Endothelial cell of umbilical vein (primary cell): ENCODE results near the gene FALEC. TPM values are rescaled to one million over a fixed set of nuclear protein-coding genes. Genes with fewer than 3 reads are reported as not detected.

Experiments
- BruUV-seq: library from RNA; stranded (reverse); fragments of 400-500 nt; replicated peaks from 2 replicates; lab custom pipeline; 2021; lab: Mats Ljungman, UMichigan
- CTCF ChIA-PET: fragments of 300-600, 350-600 bp; sonication (Branson Sonifier 250); formaldehyde crosslinking; loops from one replicate; lab custom pipeline; 2021; ENCODE audit warnings: antibody characterized with exemption, inconsistent platforms; lab: Charles Lee
- POLR2A ChIA-PET: fragments of 300-600, 350-600 bp; sonication (Branson Sonifier 250); formaldehyde crosslinking; loops from one replicate; lab custom pipeline; 2021; ENCODE audit warnings: antibody characterized with exemption, inconsistent platforms; lab: Charles Lee
- DNase-seq: peaks from one replicate; pipeline ENCODE4 v3.0.0-alpha.2; 2011; ENCODE audit warnings: low read depth, low spot score
- FAIRE-seq: peaks from 2 replicates; lab custom pipeline; 2011; peaks lifted over from hg19 to GRCh38; lab: Jason Lieb, UNC
- H2AFZ ChIP-seq: 2 replicates; pipeline ENCODE4 v1.6.0; 2012; ENCODE audit warnings: low read depth, low read length, control low read depth, inconsistent platforms
- H3K27ac ChIP-seq: 2 replicates; pipeline ENCODE4 v1.5.1; 2011; ENCODE audit warnings: low read depth, mild to moderate bottlenecking, control low read depth, low read length, moderate library complexity; ENCODE audit not compliant: insufficient read depth
- H3K27me3 ChIP-seq, 2 experiments: 2 replicates each; pipeline versions ENCODE4 v1.6.0 to v1.6.1; 2011; ENCODE audit warnings: low read length in 2 of 2, mixed read lengths in 1 of 2; ENCODE audit not compliant: control insufficient read depth in 2 of 2, insufficient read depth in 2 of 2
- H3K36me3 ChIP-seq, 2 experiments: 2 replicates in 1 of 2; 3 replicates in 1 of 2; pipeline ENCODE4 v1.5.1; 2011; ENCODE audit warnings: low read length in 2 of 2, mild to moderate bottlenecking in 1 of 2, moderate library complexity in 1 of 2; ENCODE audit not compliant: control insufficient read depth in 2 of 2, insufficient read depth in 2 of 2; ENCODE audit errors: extremely low read depth in 1 of 2
- H3K4me1 ChIP-seq: 3 replicates; pipeline ENCODE4 v1.5.1; 2011; ENCODE audit warnings: mild to moderate bottlenecking, low read length; ENCODE audit not compliant: control insufficient read depth, insufficient read depth; ENCODE audit errors: extremely low read depth
- H3K4me2 ChIP-seq: 2 replicates; pipeline ENCODE4 v1.6.1; 2011; ENCODE audit warnings: low read length, control low read depth, mixed read lengths; ENCODE audit not compliant: insufficient read depth
- H3K4me3 ChIP-seq, 3 experiments: fragments of 200-600 bp in 1 of 3; sonication (generic), shearing (Covaris generic) in 1 of 3; replicated peaks in 1 of 3; 2 replicates each; pipeline ENCODE4 v1.5.1; 2011 to 2016; ENCODE audit warnings: control low read depth in 3 of 3, low read length in 3 of 3, mild to moderate bottlenecking in 2 of 3, inconsistent platforms in 1 of 3, low read depth in 1 of 3, moderate library complexity in 1 of 3; ENCODE audit not compliant: insufficient read depth in 1 of 3
- H3K79me2 ChIP-seq: 2 replicates; pipeline ENCODE4 v1.6.0; 2012; ENCODE audit warnings: low read length, inconsistent platforms; ENCODE audit not compliant: control insufficient read depth, insufficient read depth
- H3K9ac ChIP-seq: replicated peaks from 2 replicates; pipeline ENCODE3; 2011; ENCODE audit warnings: low read length, control low read depth; ENCODE audit not compliant: insufficient read depth; ENCODE audit errors: extremely low read depth
- H3K9me1 ChIP-seq: replicated peaks from 3 replicates; pipeline ENCODE4 v1.6.0; 2011; ENCODE audit warnings: mild to moderate bottlenecking, low read length; ENCODE audit not compliant: control insufficient read depth, insufficient read depth; ENCODE audit errors: extremely low read depth
- H3K9me3 ChIP-seq: replicated peaks from 2 replicates; pipeline ENCODE4 v1.5.1; 2012; ENCODE audit warnings: low read length, inconsistent platforms; ENCODE audit not compliant: control insufficient read depth, insufficient read depth
- H4K20me1 ChIP-seq: replicated peaks from 2 replicates; pipeline ENCODE3; 2011; ENCODE audit warnings: mild to moderate bottlenecking, low read length; ENCODE audit not compliant: control insufficient read depth, insufficient read depth; ENCODE audit errors: extremely low read depth
- MYC ChIP-seq: IDR thresholded peaks from one replicate; pipeline ENCODE4 v1.6.1; 2011; ENCODE audit warnings: mild to moderate bottlenecking, low read depth, low read length
- POLR2A ChIP-seq: IDR thresholded peaks from 2 replicates; pipeline ENCODE4 v1.6.1; 2012; ENCODE audit warnings: low read depth, mild to moderate bottlenecking, control low read depth, low read length
- POLR2AphosphoS5 ChIP-seq: IDR thresholded peaks from 2 replicates; pipeline ENCODE4 v1.6.1; 2012; ENCODE audit warnings: low read depth, mild to moderate bottlenecking, control low read depth, low read length, moderate library complexity; ENCODE audit not compliant: insufficient read depth
- dilution Hi-C: fragments of 300-500 bp; cut with MboI; formaldehyde crosslinking; loops from one replicate; pipeline ENCODE4 v1.15.0; 2019; ENCODE audit warnings: low sequenced_read_pairs; ENCODE audit not compliant: extremely low pct_ligation_motif_present
- intact Hi-C: fragments of 100-400 bp; cut with micrococcal nuclease; formaldehyde crosslinking; loops from one replicate; pipeline ENCODE4 v1.10.0; 2022
- polyA plus RNA-seq, 4 experiments: library from polyadenylated mRNA; depleted of rRNA in 3 of 4; stranded (reverse) in 3 of 4; unstranded in 1 of 4; fragments of >200 nt; gene quantifications; 2 replicates each; pipeline versions ENCODE4 v1.2.1 to v1.2.3, GENCODE V29; 2011 to 2012; ENCODE audit warnings: missing spikeins in 1 of 4
- total RNA-seq: library from RNA; stranded (reverse); gene quantifications from 2 replicates; pipeline ENCODE4 v1.2.3, GENCODE V29; 2021
- TF ChIP-seq, protein P1 (sequence below): IDR thresholded peaks from 2 replicates; pipeline ENCODE4 v1.6.1; 2011; ENCODE audit not compliant: insufficient read depth, insufficient read length
- TF ChIP-seq, protein P2 (sequence below), 2 donors: IDR thresholded peaks; 1 replicate in 1 of 2; 2 replicates in 1 of 2; pipeline ENCODE4 v1.5.1; 2011; ENCODE audit warnings: low read length in 2 of 2, mild to moderate bottlenecking in 2 of 2, moderate library complexity in 2 of 2, control low read depth in 1 of 2, inconsistent platforms in 1 of 2, low read depth in 1 of 2; ENCODE audit not compliant: insufficient read depth in 1 of 2; ENCODE audit errors: extremely low read depth in 1 of 2

Gene FALEC
- total and polyA plus RNA-seq, 2 donors (not counting 3 experiments of a cell fraction or from before 2014, with no cell fraction given), result not detected

DNA sequence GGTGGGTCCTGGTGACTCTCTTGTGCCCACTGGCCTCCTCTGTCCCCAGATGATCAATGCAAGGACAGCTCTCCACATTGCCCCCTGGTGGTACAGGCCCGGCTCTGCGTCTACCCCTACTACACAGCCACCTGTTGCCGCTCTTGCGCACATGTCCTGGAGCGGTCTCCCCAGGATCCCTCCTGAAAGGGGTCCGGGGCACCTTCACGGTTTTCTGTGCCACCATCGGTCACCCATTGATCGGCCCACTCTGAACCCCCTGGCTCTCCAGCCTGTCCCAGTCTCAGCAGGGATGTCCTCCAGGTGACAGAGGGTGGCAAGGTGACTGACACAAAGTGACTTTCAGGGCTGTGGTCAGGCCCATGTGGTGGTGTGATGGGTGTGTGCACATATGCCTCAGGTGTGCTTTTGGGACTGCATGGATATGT is 44.5 kb downstream of the FALEC start:
- no peaks in the 10 kb centered on the region for H3K27me3 ChIP-seq
- ChIA-PET CTCF (interaction anchor here (0.5 to 13.9 kb wide), 21 partner anchors 8 to 362 kb away, joined by 3 to 288 read pairs (median 7); partner anchors contain the start of genes ADAMTSL4, CTSK, ECM1 and ENSA), POLR2A (interaction anchor here (1.0 kb wide), 1 partner anchor 20 kb away, joined by 9 read pairs; the partner anchor contains the start of gene MCL1)
- dilution Hi-C loops, result no loop called here
- intact Hi-C loops, result loop anchor here (1.0 to 5.0 kb wide), 3 partner anchors 96 to 362 kb away; no protein-coding TSS in a partner anchor
- no peak overlapping the region for H2AFZ ChIP-seq
- H3K36me3 ChIP-seq, result peaks cover 0 to 4% of the 10 kb centered on the region in 2 experiments
- H3K4me2 ChIP-seq, result no peak overlapping the region
- H3K27ac ChIP-seq, result no peak overlapping the region
- no peak for TF ChIP-seq POLR2AphosphoS5
- TF ChIP-seq POLR2A, result no peak
- TF ChIP-seq, protein P1, sequence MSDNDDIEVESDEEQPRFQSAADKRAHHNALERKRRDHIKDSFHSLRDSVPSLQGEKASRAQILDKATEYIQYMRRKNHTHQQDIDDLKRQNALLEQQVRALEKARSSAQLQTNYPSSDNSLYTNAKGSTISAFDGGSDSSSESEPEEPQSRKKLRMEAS, result no peak
- TF ChIP-seq, protein P2, sequence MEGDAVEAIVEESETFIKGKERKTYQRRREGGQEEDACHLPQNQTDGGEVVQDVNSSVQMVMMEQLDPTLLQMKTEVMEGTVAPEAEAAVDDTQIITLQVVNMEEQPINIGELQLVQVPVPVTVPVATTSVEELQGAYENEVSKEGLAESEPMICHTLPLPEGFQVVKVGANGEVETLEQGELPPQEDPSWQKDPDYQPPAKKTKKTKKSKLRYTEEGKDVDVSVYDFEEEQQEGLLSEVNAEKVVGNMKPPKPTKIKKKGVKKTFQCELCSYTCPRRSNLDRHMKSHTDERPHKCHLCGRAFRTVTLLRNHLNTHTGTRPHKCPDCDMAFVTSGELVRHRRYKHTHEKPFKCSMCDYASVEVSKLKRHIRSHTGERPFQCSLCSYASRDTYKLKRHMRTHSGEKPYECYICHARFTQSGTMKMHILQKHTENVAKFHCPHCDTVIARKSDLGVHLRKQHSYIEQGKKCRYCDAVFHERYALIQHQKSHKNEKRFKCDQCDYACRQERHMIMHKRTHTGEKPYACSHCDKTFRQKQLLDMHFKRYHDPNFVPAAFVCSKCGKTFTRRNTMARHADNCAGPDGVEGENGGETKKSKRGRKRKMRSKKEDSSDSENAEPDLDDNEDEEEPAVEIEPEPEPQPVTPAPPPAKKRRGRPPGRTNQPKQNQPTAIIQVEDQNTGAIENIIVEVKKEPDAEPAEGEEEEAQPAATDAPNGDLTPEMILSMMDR (IDR thresholded peaks at IDR 0.05; ENCODE audit: extremely low read depth in 1 of 2, insufficient read depth in 1 of 2, low read depth in 1 of 2, low read length in 2 of 2), result peak; percentile 94 to 96
- no peak for TF ChIP-seq MYC
- no peaks in the 10 kb centered on the region for H3K9me3 ChIP-seq
- peaks cover 52% of the 10 kb centered on the region for H3K4me1 ChIP-seq
- peaks cover 4% of the 10 kb centered on the region for H3K79me2 ChIP-seq
- peak; percentile 74 for FAIRE-seq
- peak; percentile 68 for DNase-seq
- no peaks in the 10 kb centered on the region for H4K20me1 ChIP-seq
- no peaks in the 10 kb centered on the region for H3K9me1 ChIP-seq
- H3K9ac ChIP-seq, result peak overlapping the region; percentile 23
- no peak overlapping the region for H3K4me3 ChIP-seq
- no TSS peak for BruUV-seq
